GM19023 (cell line): ENCODE data around the gene ZCCHC10.
"Not testable (repeated sequence)": the region's sequence is repeated elsewhere in the genome, so short reads cannot be mapped to it uniquely, and the experiment has no call there.

Experiments used
- ATAC-seq: cut with Tn5 transposase; IDR thresholded peaks from one replicate; pipeline ENCODE4 v1.9.1; 2021; ENCODE audit warnings: mild to moderate bottlenecking, moderate library complexity; ENCODE audit not compliant: unreplicated experiment

ZCCHC10 gene

DNA sequence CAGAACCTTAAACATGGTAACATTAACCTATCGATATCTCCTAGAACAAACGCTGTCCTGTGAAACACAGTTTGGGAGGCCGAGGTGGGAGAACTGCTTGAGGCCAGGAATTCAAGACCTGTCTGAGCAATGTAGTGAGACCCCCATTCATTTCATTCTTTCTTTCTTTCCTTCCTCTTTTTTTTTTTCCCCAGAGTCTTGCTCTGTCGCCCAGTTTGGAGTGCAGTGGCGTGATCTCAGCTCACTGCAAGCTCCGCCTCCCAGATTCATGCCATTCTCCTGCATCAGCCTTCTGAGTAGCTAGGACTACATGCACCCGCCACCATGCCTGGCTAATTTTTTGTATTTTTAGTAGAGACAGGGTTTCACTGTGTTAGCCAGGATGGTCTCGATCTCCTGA is 20.2 kb upstream of the ZCCHC10 start:
- ATAC-seq, result not testable (repeated sequence)

DNA sequence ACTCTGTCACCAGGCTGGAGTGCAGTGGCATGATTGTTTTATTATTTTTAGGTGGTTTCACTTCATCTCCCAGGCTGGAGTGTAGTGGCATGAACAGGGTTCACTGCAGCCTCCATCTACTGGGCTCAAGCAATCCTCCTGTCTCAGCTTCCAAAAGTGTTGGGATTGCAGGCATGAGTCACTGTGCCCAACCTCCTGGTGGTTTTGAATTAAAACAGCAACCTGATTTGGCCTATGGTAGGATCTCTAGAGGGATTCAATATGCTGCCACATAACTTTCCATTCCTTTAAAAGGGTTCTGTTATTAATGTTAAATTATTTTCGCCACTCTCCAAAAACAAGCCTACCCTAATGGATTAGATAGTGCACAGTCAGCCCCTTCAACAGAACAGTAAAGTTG is 15.6 kb upstream of the ZCCHC10 start:
- ATAC-seq, result no peak

DNA sequence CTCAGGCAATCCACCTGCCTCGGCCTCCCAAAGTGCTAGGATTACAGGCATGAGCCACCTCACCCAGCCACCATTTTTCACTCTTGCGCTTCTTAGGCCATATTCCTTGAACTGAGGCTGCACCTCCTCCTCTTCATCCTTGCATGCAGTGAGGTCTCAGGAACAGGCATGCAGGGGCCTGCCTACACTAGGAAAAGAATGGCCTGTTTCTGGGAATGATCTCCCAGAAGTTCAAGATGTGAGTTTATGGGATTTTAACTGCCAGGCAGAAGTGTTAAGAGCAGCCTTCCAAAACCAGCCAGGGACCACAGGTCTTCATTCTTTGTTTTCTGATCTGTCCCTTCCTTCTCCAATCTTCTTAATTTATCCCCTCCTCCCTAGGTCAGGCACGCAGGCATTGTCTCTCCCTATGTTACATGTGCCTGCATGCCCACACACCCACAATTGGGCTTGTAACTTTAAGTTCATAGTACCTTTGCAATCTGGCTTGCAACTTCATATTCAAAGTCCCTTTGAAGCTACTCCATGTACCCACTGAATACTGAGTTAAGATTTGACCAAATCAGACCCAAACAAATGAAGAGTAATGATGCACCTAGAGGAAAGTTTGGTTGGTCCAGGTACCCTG is 14.9 kb upstream of the ZCCHC10 start:
- ATAC-seq, result no peak

DNA sequence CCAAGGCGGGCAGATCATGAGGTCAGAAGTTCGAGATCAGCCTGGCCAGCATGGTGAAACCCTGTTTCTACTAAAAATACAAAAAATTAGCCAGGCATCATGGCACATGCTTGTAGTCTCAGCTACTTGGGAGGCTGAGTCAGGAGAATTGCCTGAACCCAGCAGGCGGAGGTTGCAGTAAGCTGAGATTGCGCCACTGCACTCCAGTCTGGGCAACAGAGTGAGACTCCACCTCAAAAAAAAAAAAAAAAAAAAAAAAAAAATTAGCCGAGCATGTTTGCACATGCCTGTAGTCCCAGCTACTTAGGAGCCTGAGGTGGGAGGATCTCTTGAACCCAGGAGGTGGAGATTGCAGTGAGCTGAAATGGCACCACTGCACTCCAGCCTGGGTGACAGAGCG is 10.3 kb upstream of the ZCCHC10 start:
- not testable (repeated sequence) for ATAC-seq

DNA sequence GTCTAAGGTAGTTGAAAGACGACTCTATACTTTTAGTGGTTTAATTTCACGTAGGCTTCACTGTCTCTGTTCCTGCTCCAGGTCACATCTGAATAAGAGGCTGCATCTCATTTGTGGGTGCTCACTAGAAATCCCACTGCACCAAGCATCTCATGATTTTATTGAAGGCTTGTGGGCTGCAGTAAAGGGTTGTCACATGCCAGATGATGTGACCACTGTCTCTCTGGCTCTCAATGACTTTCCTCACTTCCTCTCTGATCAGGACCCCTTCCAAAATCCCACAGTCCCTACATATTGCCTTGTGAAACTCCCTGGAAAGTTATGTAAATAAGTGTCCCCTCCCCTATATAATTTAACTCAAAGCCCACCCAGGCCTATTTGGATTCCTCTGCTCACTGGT is 8.9 kb upstream of the ZCCHC10 start:
- no peak for ATAC-seq

DNA sequence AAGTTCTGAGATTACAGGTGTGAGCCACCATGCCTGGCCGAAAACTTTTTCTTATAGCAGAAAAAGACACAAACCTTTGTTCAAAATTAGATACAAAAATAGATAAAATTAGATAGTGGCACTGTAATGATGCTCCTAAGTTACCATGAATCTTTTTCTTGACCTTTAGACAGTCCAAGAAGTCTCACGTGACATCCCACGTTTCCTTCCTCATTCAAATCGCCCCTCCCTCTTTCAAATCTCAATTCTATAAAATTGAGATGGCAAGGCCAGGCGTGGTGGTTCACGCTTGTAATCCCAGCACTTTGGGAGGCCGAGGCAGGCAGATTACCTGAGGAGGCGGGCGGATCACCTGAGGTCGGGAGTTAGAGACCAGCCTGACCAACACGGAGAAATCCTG is 7.7 kb upstream of the ZCCHC10 start:
- no peak for ATAC-seq

DNA sequence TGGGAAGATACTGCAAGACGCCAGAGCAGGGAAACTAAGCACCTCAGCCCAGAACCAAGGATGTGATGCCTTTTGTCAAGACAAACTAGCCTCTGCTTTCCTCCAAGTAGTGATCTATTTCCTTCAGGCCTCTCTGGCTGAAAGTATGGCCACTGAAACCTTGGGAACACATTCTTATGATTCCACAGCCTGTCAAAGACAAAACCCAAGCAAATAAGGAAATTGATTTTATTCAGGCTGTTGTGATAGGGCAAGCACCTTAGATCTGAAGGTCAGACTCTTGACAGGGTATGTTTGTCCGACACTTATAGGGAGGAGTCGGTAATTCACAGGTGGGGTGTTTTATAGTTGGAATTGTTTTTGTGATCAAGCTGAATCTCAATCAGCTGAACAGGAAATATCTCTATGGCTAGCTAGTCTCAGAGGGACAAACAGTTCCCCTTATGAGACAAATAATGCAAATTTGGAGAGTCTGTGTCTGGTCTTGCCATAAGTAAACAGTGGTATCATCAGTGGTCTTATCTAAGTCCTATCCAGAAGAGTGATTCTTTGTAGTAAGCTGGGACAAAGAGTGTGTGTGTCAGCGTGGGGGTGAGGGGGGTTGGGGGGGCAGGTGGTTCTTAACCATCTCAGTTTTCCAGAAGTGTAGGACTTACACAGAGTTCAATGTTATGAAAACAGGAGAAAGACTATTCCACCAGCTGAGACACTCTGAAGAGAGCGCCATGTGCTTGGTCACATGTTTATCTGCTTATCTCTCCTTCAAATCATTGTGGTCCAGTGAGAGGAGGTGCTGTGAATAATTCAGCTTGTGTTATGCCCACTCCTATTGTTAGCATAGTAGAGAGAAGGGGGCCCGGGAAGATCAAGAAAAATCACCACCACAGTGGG is 6.7 kb upstream of the ZCCHC10 start:
- peak; percentile 75 for ATAC-seq

DNA sequence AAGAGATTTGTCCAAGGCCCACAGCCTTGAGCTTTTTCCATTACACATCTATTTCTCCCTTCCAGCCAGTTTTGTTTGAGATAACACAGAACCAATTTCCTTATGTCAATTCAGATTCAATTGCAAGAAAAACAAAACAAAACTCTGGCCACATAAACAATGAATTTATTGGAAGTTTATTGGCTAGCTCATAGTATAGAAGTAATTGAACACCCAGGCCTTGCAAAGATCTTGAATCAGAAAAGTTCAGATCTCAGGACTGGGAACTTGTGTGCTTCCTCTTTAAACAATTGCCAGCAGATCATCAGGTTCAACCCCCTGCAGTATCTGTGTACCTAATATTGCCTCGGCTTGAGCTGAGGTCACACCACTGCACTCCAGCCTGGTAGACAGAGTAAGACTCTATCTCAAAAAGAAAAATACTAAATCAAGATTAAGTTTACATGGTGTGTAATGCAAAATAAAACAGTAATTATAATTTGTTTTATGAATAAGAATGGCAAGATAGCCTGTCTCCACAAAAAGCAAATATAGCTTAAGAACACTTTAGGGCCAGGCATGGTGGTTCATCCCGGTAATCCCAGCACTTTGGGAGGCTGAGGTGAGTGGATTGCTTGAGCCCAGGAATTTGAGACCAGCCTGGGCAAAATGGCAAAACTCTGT is 4.1 kb upstream of the ZCCHC10 start:
- ATAC-seq, result no peak

DNA sequence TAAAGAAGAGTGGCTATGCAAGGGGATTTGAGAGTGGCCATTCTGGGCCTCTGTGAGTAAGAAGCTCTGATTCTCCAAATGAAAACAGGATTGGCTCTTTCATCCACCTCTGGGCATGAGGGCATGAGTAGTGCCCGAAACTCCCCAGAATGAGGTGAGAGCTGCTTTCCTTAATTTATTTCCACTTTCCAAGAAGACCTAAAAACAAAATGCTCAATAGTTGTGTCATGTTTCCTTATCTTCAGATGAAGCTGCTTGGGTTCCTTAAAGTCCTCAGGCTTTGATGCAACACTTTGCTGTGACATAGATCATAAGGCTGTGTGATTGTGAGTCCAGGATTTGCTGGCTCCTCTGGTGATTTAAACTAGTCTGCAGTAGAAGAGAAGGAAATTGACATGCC is 3.1 kb upstream of the ZCCHC10 start:
- no peak for ATAC-seq

DNA sequence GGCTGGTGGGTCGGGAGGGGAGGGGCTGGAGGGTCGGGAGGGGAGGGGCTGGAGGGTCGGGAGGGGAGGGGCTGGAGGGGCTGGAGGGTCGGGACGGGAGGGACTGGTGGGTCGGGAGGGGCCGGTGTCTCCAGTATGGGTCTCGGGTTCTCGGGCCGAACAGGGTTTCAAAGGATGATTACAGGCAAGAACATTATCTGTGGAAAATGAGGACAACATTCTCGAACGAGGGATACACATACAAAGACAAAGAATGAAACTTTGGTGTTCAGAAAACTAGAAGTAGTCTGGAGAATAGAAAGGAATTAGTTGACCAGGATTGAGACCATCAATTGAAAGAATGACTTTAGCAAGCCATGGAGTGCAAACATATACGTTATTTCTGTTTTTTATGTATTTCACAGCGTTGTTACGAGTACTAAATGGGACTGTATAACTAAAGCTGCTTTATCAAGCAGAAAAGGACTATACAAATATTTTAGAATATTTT is 360 bp upstream of the ZCCHC10 start:
- ATAC-seq, result no peak

DNA sequence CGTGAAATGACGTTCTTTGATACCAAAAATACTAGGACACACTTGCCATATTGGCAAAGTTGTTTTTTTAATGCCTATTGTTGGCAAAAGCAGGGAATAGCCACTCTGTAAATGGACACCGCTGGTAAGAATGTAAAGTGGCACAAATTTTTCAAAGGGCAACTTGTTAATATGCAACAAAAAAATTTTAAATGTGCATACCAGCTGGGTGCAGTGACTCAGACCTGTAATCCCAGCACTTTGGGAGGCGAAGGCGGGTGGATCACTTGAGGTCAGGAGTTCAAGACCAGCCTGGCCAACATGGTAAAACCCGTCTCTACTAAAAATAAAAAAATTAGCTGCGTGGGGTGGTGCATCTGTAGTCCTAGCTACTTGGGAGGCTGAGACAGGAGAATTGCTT is 6.9 kb downstream of the ZCCHC10 start:
- not testable (repeated sequence) for ATAC-seq

DNA sequence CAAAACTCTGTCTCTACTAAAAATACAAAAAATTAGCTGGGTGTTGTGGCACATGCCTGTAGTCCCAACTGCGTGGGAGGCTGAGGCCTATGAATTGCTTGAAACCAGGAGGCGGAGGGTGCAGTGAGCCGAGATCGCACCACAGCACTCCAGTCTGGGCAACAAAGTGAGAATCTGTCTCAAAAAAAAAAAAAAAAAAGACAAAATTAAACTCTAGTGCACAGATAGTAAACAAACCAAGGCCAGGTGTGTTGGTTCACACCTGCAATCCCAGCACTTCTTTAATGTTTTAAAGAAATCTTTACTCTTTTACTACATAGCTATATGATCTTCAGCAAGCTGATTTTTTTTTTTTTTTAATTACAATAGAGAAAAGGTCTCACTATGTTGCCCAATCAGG is 8.4 kb downstream of the ZCCHC10 start:
- ATAC-seq, result no peak

DNA sequence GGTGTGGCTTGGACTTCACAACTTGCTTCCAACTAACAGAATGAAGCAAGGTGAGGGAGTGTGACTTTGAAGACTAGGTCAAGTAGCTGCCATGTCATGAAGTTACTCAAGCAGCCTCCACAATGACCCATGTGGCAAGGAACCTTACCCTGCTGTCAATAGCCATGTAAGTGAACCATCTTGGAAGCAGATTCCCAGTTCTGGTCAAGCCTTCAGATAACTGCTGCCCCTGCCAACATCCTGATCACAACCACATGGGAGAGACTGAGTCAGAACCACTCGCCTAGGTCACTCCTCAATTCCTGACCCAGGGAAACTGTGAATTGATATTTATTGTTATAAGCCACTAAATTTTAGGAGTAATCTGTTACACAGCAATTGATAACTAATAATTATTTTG is 10.9 kb downstream of the ZCCHC10 start:
- no peak for ATAC-seq

DNA sequence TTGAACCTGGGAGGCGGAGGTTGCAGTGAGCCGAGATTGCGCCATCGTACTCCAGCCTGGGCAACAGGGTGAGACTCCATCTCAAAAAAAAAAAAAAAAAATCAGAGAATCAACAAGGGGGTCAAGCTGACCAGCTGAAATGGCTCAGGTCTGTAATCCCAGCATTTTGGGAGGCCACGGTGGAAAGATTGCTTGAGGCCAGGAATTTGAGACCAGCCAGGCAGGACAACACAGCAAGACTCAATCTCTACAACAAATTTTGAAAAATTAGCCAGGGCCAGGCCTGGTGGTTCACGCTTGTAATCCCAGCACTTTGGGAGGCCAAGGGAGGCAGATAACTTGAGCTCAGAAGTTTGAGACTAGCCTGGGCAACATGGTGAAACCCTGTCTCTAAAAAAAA is 17.9 kb downstream of the ZCCHC10 start:
- not testable (repeated sequence) for ATAC-seq

DNA sequence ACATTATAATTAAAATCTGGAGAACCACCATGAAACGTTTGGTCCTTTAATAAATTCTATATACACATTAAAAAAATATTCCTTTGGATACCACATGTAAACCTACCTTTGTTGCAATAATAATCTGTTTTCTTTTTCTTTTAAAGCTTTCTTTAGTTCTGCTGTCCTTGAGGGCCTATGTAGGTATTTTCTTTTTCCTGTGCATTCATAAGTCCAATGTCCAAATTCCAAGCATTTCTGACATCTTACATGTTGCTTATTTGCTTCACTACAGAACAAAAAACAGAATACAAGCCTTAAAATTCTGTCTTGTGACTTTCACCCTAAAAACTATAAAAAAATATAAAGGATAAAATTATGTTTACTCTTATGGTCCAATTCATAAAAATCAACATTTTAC is 19.7 kb downstream of the ZCCHC10 start:
- ATAC-seq, result no peak

DNA sequence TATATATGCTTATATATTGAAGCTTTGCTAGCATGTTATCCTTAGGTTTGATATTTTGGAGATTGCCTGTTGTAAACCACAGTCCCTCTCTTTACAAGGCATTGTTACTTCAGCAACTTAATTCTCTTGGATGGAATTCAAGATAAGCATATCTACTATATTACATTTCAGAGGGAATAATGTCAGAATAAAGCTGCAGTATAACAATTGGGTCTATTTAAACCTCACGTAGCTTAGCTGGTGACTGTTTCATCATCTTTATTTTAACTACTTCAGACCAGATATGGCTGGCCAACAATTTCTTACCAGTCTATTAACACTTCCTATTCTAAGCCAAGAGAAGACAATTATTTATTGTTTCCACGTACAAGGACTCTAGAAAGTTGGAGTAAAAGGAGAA is 27.1 kb downstream of the ZCCHC10 start:
- no peak for ATAC-seq

DNA sequence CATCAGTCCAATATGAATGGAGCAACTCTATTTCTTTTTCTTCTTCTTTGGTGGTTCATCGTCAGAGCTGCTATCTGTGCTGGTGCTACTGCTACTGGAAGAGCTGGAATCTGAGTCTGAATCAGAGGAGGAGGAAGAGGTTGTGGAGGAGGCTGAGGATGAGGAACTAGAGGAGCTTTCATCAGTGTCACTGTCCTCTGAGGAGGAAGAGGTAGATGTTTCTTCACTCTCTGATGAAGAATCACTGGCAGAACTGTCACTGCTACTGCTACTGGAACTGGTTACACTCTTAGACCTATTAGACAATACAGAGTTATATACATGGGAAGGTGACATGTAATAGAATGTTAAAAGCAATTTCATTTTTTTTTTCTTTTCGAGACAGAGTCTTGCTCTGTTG is 27.8 kb downstream of the ZCCHC10 start:
- ATAC-seq, result no peak

DNA sequence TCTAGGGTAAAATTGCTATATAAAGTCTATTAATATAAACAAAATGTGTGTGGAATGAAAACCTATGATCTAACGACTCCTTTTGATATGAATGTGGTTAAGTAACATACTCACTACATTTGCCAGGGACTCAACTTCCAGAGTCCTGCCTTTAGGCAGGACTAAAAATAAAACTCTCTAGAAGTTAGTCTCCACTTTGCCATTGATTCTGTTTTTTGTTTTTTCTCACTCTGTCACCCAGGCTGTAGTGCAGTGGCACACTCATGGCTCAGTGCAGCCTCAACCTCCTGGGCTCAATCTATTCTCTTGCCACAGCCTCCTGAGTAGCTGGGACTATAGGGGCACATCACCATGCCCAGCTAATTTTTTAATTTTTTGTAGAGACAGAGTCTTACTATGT is 30.0 kb downstream of the ZCCHC10 start:
- no peak for ATAC-seq

DNA sequence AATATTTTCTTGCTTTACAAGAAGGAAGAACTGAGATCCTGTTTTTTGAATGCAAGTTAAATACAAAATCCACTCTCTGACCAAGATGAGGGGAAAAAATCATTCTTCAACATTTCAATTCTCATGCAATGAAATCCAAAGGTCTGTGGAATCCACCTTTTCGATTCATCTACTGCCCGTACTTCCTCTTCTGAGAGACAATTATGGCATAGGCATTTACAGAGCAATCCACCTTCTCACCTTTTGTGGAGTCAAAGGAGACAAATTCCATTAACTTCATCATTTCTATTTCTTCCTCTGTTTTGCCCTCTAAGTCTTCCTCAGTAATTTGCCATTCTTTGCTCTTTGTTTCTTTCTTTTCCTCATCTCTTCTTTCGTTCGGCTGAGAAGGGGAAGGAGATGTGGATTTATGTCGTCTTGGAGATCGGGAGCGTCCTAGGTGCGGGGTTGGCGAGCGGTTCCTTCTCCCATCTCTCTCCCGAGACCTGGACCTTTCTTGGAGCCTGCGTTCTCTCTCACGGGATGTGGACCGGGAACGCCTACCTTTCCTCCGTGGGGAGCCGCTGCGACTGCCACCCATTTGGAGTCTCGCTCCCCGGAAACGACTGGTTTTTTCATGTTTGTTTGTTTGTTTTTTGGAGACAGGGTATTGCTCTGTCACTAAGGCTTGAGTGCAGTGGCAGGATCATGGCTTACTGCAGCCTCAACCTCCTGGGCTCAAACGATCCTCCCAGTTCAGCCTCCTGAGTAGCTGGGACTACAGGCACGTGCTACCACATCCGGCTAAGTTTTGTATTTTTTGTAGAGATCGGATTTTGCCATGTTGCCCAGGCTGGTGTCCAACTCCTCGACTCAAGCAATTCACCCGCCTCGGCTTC is 38.6 kb downstream of the ZCCHC10 start:
- no peak for ATAC-seq

DNA sequence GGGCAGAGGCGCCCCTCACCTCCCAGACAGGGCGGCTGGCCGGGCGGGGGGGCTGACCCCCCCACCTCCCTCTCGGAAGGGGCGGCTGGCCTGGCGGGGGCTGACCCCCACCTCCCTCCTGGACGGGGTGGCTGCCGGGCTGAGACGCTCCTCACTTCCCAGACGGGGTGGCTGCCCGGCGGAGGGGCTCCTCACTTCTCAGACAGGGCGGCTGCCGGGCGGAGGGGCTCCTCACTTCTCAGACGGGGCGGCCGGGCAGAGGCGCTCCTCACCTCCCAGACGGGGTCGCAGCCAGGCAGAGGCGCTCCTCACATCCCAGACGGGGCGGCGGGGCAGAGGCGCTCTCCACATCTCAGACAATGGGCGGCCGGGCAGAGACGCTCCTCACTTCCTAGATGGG is 43.4 kb downstream of the ZCCHC10 start:
- not testable (repeated sequence) for ATAC-seq

DNA sequence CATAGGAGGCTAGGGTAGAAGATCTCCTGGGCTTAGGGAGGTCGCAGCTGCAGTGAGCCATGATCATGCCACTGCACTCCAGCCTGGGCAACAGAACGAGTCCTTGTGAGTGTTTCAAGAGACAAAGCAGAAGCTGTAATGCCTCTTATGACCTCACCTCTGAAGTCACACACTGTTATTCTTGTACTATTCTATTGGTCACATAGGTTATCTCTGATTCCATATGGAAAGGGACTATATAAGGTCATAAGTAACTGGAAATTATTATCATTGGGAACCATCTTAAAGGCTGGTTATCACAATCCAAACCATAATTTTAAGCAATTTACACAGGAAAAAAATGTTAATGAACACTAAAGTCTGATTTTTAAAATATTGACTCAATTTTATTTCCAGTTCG is 45.1 kb downstream of the ZCCHC10 start:
- ATAC-seq, result no peak
